Left kidney (tissue), 2 donors: ENCODE results near the gene DBN1. TPM values are rescaled to one million over a fixed set of nuclear protein-coding genes. Genes with fewer than 3 reads are reported as not detected.

Source experiments
- DNase-seq: peaks from one replicate; pipeline ENCODE4 v3.0.0-alpha.2; 2013
- polyA plus RNA-seq: library from polyadenylated mRNA; unstranded; fragments of 120-200 nt; gene quantifications from one replicate; pipeline ENCODE4 v1.2.1, GENCODE V29; 2013; ENCODE audit not compliant: insufficient read length

The DBN1 gene
- polyA plus RNA-seq, 1 donor = 175 TPM

- peak; percentile 92 for DNase-seq
Observed at GRCh38 chr5:177456976-177457851, 16.2 kb downstream of the DBN1 start.

- no peak for DNase-seq
Observed at GRCh38 chr5:177456591-177456964, 16.9 kb downstream of the DBN1 start.

- peak; percentile 93 for DNase-seq
Observed at GRCh38 chr5:177455661-177456590, 17.5 kb downstream of the DBN1 start.

GRCh38 chr5:177455036-177455660, 18.3 kb downstream of the DBN1 start:
- DNase-seq = peak; percentile 81

GRCh38 chr5:177454397-177455035, 18.9 kb downstream of the DBN1 start:
- peak; percentile 91 for DNase-seq

- no peak for DNase-seq
Observed at GRCh38 chr5:177453852-177454396, 19.5 kb downstream of the DBN1 start.

- no peak for DNase-seq
Observed at GRCh38 chr5:177452688-177453638, 20.5 kb downstream of the DBN1 start.

- no peak for DNase-seq
Observed at GRCh38 chr5:177450667-177451424, 22.6 kb downstream of the DBN1 start.

GRCh38 chr5:177449140-177450061, 24.0 kb downstream of the DBN1 start:
- DNase-seq = no peak

- DNase-seq = no peak
Observed at GRCh38 chr5:177448244-177448950, 25.0 kb downstream of the DBN1 start.

- no peak for DNase-seq
Observed at GRCh38 chr5:177447611-177448243, 25.7 kb downstream of the DBN1 start.

- peak; percentile 70 for DNase-seq
Observed at GRCh38 chr5:177447066-177447610, 26.3 kb downstream of the DBN1 start.

GRCh38 chr5:177446200-177447065, 27.0 kb downstream of the DBN1 start, which contains the start of gene PRR7:
TSS of gene PRR7 (plus strand) at chr5:177446814. CDS start at chr5:177455068, 8,254 bp downstream.
- DNase-seq = peak; percentile 62

GRCh38 chr5:177445917-177446199, 27.6 kb downstream of the DBN1 start:
- DNase-seq = no peak

- no peak for DNase-seq
Observed at GRCh38 chr5:177445052-177445916, 28.1 kb downstream of the DBN1 start.
